RKO (cell line): ENCODE data around the gene CEL.

Experiments
- DNase-seq: peaks from one replicate; pipeline ENCODE4 v3.0.0-alpha.2; 2016; ENCODE audit warnings: low spot score

CEL gene

DNA sequence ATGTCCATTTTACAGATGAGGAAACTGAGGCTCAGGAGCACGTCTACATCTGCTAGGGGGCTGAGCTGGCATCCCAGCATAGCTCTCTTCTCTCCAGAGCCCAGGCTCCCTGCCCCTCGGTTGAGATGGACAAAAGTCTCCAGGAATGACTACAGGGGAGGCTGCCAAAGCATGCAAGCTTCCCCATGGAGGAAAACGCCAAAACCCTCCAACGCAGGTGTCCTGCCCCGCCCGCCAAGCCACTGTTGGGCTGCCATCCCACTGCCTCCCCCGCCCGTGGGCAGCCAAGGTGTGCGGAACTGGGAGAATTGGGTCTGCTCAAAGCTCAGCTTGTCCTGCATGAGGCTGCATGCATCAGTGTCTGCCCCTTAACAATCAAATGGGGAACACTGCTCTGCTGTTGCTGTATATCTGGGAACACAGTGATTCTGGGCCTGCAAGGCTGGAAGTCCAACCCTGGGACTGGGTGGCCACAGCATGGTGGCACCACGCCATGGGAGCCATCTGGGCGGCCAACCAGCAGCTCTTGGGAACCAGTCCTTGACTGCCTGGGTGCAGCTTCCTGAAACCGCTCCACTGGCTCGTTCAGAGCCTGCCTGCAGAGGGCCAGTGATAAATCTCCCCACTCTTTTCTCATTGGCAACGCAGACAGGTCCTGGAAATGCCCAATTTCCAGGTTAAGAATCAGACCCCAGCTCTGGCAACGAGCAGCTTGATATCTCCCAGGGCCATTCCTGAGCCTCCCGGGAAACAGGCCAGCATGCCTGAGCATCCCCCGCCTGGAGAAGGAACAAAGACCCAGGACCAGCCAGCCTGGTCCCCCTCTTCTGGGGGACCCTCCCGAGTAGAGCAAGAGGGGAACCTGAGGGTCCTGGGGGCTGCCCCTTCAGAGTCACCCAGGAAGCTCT is 55.7 kb downstream of the CEL start:
- DNase-seq, result no peak

DNA sequence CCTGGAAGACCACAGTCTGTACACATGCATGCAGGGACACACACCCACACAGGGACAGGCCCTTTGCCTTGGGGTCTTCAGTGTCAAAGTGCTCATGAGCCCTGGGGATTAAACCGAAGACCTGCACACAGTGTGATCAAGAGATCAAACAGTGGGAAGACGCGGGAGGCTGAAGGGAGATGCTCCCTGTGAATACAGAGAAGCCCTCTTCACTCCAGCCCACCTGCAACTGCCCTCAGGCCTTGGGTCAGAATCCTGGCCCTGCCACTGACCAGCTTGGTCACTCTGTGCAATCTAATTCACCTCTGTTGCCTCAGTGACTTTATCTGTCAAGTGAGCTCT is 56.4 kb downstream of the CEL start:
- DNase-seq, result no peak

DNA sequence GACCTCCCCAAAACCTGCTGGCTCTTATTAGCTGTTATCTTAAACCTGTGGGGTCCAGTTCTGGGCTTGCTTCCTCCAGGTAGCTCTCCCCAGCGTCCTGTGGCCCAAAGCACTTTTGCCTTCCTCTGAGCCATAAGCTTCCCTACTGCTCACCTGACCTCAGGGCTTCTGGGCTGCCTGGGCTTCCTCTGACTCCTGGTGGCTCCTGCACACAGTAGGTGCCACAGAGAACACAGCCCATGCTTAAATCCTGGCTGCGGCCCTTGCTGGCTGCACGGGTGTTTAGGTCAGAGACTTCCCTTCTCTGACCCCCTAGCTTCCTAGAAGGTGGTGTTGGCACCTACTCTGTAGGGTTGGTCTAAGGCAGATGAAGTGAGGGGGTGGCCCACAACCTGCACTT is 56.8 kb downstream of the CEL start:
- no peak for DNase-seq

DNA sequence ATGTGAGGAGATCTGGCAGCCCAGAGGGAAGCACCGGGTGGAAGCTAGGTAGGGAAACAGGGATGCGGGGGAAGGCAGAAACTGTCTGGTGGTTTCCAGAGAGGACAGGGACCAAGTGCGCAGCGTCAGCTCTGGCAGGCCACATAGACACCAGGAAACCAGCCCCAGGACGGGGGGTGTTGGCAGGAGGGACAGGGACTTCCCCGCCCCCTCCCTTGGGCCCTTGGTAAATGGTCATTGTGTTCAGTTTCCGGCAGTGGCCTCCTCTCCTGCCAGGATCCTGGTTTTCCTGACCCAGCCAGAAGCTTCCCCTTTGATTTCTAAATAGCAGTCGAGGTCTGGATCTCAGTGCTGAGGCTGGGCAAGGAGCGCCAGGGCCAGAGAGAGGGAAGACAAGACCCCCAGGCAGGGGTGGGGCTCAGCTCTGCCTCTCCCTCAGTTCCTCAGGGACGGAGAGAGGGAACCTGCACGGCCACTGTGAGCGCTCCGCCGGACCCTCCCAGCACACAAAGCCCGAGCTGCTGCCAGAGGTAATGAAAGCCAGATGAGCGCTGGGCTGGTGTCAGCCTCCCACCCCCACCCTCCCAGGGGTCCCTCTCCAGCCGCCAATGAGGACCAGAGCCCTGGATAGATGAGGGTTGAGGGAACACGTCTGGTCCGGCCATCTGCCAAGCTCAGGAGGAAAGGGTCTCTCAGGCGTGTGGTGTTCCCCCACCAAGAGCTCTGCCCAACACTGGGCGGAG is 57.5 kb downstream of the CEL start:
- no peak for DNase-seq

DNA sequence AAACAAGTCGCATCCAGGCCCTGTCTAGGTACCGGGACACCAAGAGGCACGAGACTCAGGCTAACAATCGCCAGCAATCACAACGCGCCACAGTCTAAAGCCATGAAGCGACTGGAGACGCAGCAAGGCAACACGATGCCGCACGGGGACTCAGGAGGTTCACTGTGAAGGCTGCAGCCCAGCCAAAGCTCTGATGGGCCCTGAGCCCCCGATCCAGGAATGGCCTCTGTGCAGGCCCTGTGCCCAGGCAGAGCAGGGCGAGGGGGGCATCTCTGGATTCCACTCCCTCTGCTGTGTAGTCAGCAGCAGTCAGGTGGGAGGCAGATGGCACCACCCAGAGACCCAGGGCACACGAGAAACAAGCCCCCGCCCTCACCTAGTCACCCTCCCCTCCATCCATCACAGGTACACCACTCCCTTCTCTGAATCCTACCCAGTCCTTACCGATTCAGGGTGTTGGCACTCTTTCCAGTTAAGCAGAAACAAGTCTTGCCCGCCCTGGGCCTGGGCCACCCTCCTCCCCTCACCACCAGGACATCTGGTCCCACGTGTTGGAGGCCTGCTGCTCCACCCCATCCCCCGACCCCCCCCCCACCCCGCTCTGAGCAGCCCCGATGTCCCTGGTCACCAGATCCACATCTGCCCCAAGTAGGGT is 58.2 kb downstream of the CEL start:
- DNase-seq, result peak; percentile 45

DNA sequence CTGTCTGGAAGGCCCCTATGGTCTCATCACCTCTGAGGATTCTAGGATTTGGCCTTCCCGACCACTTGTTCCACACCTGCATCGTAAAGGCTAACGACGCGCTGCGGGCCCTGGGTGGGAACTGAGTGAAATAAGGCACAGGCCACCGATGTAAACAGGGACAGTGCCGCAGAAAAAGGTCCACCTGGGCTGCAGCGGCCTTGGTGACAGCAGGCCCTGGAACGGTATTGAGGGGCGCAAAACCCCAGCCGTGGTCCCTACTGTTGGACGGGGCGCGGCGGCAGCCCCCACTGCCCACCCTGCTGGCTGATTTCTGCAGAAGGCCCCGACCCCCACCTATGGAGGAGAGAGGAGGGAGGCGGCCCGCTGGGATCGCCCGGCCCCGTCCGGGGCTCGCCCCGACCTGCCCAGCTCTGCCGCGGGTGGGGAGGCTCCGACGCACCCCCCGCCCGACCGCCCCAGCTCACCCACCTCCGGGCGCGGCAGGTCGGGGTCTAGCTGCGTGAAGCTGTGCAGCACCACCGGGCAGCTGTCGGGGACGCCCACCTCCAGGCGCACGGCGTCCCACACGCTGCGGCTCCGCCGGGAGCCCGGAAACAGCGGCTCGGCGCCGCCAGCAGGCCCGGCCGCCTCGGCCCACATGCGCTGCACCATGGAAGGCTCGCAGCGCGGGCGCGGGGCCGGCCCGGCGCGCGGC is 58.9 kb downstream of the CEL start:
- DNase-seq, result peak; percentile 35
